Loucy (cell line): ENCODE results near the gene IGSF9B.

ENCODE experiments used
- H2AFZ ChIP-seq: fragments of 200-600 bp; sonication (generic); 2 replicates; pipeline ENCODE4 v1.6.0; 2016; ENCODE audit warnings: antibody characterized with exemption, mild to moderate bottlenecking, low read length, moderate library complexity
- H3F3A ChIP-seq: fragments of 200-600 bp; 2 replicates; pipeline ENCODE4 v1.6.0; 2016; ENCODE audit warnings: antibody characterized with exemption, low read depth, mild to moderate bottlenecking
- H3K27me3 ChIP-seq: fragments of 200-600 bp; sonication (generic); 2 replicates; pipeline ENCODE4 v1.6.1; 2014; ENCODE audit warnings: low read length, mild to moderate bottlenecking; ENCODE audit not compliant: insufficient read depth, poor library complexity, severe bottlenecking
- H3K36me3 ChIP-seq: fragments of 200-600 bp; sonication (generic); 2 replicates; pipeline ENCODE4 v1.6.1; 2016; ENCODE audit warnings: low read length; ENCODE audit not compliant: insufficient read depth
- H3K4me1 ChIP-seq: fragments of 200-600 bp; sonication (generic); 2 replicates; pipeline ENCODE4 v1.5.1; 2014; ENCODE audit warnings: low read length, mild to moderate bottlenecking; ENCODE audit not compliant: insufficient read depth, poor library complexity, severe bottlenecking
- H3K4me2 ChIP-seq: fragments of 200-600 bp; sonication (generic); 2 replicates; pipeline ENCODE4 v1.6.0; 2014; ENCODE audit warnings: antibody characterized with exemption, low read length, low read depth, mild to moderate bottlenecking; ENCODE audit not compliant: poor library complexity, severe bottlenecking
- H3K4me3 ChIP-seq: fragments of 200-600 bp; sonication (generic); 2 replicates; pipeline ENCODE4 v1.5.1; 2014; ENCODE audit warnings: low read length, mild to moderate bottlenecking, mixed read lengths; ENCODE audit not compliant: poor library complexity, severe bottlenecking
- H3K79me2 ChIP-seq: fragments of 200-600 bp; sonication (generic); 2 replicates; pipeline ENCODE4 v1.6.1; 2014; ENCODE audit warnings: low read length; ENCODE audit not compliant: insufficient read depth
- H3K9ac ChIP-seq: fragments of 200-600 bp; sonication (generic); 2 replicates; pipeline ENCODE4 v1.6.0; 2014; ENCODE audit warnings: mild to moderate bottlenecking, low read depth, low read length, moderate library complexity; ENCODE audit not compliant: poor library complexity, severe bottlenecking
- H3K9me2 ChIP-seq: fragments of 200-600 bp; sonication (generic); replicated peaks from 2 replicates; pipeline ENCODE4 v1.6.1; 2016; ENCODE audit warnings: low read depth, low read length, mixed read lengths
- H3K9me3 ChIP-seq: fragments of 200-600 bp; sonication (generic); 2 replicates; pipeline ENCODE4 v1.6.1; 2014; ENCODE audit warnings: mild to moderate bottlenecking, antibody characterized with exemption, low read length, low read depth; ENCODE audit not compliant: insufficient read depth
- H4K20me1 ChIP-seq: fragments of 200-600 bp; sonication (generic); 2 replicates; pipeline ENCODE4 v1.6.0; 2014; ENCODE audit warnings: antibody characterized with exemption, low read length, mild to moderate bottlenecking; ENCODE audit not compliant: insufficient read depth, poor library complexity, severe bottlenecking
- CTCF ChIP-seq: fragments of 200-600 bp; sonication (generic); conservative IDR thresholded peaks from 2 replicates; pipeline ENCODE4 v1.5.1; 2014; ENCODE audit warnings: mild to moderate bottlenecking, antibody characterized with exemption, low read length
- EZH2phosphoT487 ChIP-seq: fragments of 200-600 bp; IDR thresholded peaks from 2 replicates; pipeline ENCODE4 v1.6.1; 2018; ENCODE audit warnings: antibody characterized with exemption, mild to moderate bottlenecking, moderate library complexity, borderline replicate concordance

The IGSF9B gene

DNA sequence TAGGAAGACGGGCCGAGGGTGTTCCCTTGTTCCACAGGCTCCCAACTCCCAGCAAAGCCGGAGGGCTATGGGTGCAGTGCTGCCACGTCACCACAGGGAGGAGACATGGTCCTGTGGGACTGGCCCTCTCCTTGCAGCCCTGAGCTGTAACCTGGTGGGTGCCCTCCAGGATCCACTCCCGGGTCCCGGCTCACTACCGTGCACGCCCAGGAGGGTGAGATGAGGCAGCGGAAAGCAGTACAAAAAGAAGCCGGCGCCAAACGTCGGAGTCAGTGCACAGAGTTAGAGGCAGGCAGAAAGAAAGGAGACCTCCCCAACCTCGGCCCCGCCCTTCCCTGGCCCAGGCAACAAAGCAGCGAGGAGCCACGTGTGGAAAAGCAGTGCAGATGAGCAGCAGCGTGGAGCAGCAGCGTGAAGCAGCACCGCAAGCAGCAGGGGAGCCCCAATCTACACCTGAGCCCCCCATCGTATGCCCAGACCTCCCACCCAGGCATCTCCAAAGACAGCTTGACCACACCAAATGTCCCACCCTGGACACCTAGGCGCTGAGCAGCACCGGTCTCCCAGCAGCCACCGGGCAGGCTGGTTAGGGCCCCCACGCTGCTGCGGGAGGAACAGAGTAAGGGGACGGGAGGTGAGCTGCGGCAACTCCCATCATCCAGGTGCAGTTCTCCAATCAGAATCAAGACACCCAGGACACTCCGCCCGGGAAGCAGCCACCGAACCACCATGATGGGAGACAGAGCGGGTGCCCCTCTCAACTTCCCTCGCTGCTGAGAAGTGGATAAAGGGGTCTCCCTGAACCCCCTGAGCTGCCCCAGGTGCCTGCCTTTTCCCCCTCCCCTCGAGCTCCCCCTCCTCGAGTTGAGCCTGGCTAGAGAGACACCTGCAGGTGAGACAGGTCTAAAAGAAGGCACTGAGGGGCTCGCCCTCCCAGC lies 28.8 kb downstream of the IGSF9B start:
- H3K79me2 ChIP-seq, result no peaks in the 10 kb centered on the region
- H3K4me2 ChIP-seq, result peak overlapping the region; percentile 52
- no peaks in the 10 kb centered on the region for H4K20me1 ChIP-seq
- H3K9ac ChIP-seq, result no peak overlapping the region
- H3K9me2 ChIP-seq, result no peaks in the 10 kb centered on the region
- TF ChIP-seq CTCF, result peak; percentile 79
- no peak for TF ChIP-seq EZH2phosphoT487
- no peak overlapping the region for H3K4me3 ChIP-seq
- H3K4me1 ChIP-seq, result peaks cover 9% of the 10 kb centered on the region
- H3K27me3 ChIP-seq, result no peaks in the 10 kb centered on the region
- H3K36me3 ChIP-seq, result no peaks in the 10 kb centered on the region
- H2AFZ ChIP-seq, result peak overlapping the region; percentile 79
- no peaks in the 10 kb centered on the region for H3F3A ChIP-seq
- H3K9me3 ChIP-seq, result no peaks in the 10 kb centered on the region

DNA sequence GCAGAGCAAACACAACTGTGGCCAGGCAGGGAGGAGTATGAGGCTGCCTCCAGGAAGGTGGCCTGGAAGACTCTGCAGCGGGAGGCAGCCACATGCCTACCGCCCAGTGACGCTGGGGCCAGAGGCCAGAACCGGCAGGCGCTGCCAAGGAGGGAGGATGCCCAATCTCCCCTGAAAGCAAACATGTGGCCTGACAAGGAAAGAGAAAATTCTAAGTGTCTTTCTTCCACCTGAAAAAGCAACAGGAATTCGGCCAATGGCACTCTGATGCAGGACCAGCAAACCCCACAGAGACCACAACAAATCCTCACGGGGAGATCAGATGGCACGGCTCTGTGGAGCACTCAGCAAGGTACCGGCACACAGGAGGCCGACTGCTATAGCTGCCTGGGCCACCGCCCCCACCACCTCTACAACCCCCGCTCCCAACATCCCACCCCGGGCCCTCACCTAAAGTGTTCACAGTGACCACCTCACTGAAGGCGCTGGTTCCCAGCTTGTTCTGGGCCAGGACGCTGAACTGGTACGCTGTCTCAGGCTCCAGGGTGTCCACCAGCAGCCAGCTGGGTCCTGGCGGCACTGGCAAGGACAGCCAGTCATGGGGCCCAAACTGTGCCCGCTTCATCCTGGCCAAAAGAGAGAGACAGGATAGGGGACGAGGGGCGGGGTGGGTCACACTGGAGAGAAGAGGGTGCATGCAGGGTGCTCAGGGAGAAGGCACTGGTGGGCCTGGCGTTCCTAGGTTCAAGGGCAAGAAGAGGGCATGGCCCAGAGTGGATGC lies 30.1 kb downstream of the IGSF9B start:
- Histone ChIP-seq H4K20me1 (no peaks in the 10 kb centered on the region), H3K4me1 (peaks cover 9% of the 10 kb centered on the region), H3K79me2 (no peaks in the 10 kb centered on the region), H3F3A (no peaks in the 10 kb centered on the region), H3K9me2 (no peaks in the 10 kb centered on the region), H3K4me3 (no peak overlapping the region), H3K4me2 (no peak overlapping the region), H3K9me3 (no peaks in the 10 kb centered on the region), H2AFZ (no peak overlapping the region), H3K36me3 (no peaks in the 10 kb centered on the region), H3K9ac (no peak overlapping the region), H3K27me3 (no peaks in the 10 kb centered on the region)
- TF ChIP-seq EZH2phosphoT487, result no peak
- no peak for TF ChIP-seq CTCF

- TF ChIP-seq CTCF (no peak), EZH2phosphoT487 (no peak)
- no peaks in the 10 kb centered on the region for H3K36me3 ChIP-seq
These were observed 31.0 kb downstream of the IGSF9B start for GRCh38 chr11:133925756-133926155.

More at GRCh38 chr11:133925756-133926155, 31.0 kb downstream of the IGSF9B start:
- no peaks in the 10 kb centered on the region for H3K79me2 ChIP-seq
- H3K27me3 ChIP-seq, result no peaks in the 10 kb centered on the region
- H3K9me2 ChIP-seq, result no peaks in the 10 kb centered on the region
- H3K4me3 ChIP-seq, result no peak overlapping the region
- peaks cover 9% of the 10 kb centered on the region for H3K4me1 ChIP-seq
- H2AFZ ChIP-seq, result no peak overlapping the region
- H3K9me3 ChIP-seq, result no peaks in the 10 kb centered on the region
- no peak overlapping the region for H3K4me2 ChIP-seq
- H3F3A ChIP-seq, result no peaks in the 10 kb centered on the region
- no peaks in the 10 kb centered on the region for H4K20me1 ChIP-seq
- H3K9ac ChIP-seq, result no peak overlapping the region
